GM19468 (cell line): ENCODE results near the gene GAD1.

Experiments
- ATAC-seq: cut with Tn5 transposase; IDR thresholded peaks from one replicate; pipeline ENCODE4 v1.9.1; 2021; ENCODE audit warnings: mild to moderate bottlenecking, moderate library complexity, moderate number of reproducible peaks; ENCODE audit not compliant: unreplicated experiment; ENCODE audit errors: extremely low read depth

The GAD1 gene

DNA sequence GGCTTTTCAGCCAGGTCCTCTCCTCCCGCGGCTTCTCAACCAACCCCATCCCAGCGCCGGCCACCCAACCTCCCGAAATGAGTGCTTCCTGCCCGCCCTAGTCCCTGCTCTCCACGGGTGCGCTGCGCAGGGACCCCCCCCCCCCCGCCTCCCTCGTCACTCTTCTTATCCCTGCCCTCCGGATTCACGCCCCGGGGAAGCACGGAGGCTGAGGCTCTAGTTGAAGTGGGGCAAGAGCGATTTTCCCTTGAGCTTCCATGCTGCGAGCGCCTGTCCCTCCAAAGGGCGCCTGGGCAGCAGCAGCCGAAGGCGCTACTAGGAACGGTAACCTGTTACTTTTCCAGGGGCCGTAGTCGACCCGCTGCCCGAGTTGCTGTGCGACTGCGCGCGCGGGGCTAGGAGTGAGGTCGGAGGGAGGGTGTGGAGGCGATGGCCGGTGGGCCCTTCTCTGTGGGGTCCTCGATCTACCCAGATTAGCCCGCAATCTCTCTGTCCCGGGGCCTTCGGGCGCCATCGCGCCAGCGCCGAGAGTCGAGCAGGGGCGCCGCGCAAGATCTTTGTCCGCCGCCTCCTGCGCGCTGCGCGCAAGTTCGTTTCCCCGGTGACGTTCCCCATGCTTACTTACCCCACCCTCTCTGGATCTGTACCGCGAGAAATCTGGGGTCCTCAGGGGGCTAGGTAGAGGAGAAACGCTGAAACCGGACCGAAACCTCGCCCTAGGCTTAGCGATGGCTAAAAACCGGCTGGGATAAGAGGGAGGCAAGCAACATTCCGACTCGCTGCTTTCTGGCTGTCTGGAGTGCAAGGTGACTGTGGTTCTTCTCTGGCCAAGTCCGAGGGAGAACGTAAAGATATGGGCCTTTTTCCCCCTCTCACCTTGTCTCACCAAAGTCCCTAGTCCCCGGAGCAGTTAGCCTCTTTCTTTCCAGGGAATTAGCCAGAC is 677 bp downstream of the GAD1 start:
- no peak for ATAC-seq

- ATAC-seq = no peak
Observed at GRCh38 chr2:170818036-170818751, 1.5 kb downstream of the GAD1 start.

DNA sequence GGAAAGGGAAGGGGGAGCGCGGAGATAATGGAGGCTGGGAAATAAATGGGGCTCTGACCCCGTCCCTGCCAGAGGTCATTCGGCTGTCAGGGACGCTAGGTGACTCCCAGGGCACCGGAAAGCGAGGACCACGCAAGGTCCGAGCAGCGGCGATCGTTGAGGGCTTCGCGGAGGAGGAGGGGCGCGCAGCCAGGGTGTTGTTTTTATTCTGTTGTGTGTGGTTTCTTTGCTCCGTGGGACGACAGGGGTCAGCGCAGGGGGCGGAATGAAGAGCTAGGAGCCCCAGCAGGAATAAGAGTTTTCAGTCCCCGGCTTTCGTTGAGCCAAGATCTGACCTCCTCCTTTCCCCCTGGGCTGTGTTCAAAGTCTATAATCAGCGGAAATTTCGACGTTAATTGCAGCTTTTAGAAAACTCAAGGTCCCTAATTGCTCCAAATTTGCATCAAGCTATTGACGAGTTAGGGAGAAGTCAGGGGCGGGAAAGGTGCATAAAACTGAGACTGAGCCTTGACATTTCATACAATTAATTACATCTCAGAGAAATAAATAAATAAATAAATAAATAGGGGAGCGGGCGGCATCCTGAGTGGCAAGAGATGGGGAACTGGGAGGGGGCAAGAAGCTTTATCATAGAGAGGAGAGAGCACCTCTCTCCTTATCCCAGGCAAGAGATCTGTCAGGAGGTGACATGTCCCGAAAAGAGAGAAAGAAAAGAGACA is 2.2 kb downstream of the GAD1 start:
- no peak for ATAC-seq

GRCh38 chr2:170819680-170820664 is 3.3 kb downstream of the GAD1 start:
- ATAC-seq = no peak

- ATAC-seq = no peak
Observed at GRCh38 chr2:170820757-170821530, 4.3 kb downstream of the GAD1 start.

DNA sequence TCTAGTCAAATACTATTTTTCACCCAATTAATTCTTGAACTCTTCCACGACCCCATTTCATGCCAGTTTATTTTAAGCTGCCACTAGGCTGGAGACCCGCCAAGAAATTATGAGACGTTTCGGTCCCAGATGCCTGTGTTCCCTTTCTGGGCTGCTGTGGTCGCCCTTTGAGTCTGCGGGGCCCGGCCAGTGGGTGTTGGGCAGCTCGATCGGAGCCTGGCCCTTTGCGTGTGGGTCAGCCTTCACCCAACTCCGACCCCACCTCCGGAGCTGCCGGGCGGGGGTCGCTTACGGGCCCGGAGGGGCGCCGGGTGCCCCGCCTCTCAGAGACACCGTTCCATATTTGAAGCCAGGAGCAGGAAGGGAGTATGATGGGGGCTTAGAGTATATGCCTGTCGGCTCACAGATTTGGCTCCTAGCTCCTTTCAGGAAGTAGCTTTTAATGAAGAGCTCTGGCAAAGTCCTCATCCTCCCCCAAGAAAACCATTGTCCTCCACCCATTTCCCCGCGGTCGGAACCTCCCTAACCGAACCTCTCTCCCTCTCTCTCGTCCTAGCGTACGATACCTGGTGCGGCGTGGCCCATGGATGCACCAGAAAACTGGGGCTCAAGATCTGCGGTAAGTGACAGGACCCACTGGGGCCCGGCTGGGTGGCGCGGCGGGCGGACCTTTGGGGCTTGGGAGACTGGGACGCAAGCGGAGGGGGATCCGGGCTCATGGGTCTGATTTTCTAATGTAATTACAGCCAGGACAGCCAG is 5.0 kb downstream of the GAD1 start:
- no peak for ATAC-seq

- ATAC-seq = no peak
Observed at GRCh38 chr2:170822290-170823087, 5.8 kb downstream of the GAD1 start.

GRCh38 chr2:170823088-170823897 is 6.6 kb downstream of the GAD1 start:
- no peak for ATAC-seq

GRCh38 chr2:170823898-170824215 is 7.2 kb downstream of the GAD1 start:
- ATAC-seq = no peak

DNA sequence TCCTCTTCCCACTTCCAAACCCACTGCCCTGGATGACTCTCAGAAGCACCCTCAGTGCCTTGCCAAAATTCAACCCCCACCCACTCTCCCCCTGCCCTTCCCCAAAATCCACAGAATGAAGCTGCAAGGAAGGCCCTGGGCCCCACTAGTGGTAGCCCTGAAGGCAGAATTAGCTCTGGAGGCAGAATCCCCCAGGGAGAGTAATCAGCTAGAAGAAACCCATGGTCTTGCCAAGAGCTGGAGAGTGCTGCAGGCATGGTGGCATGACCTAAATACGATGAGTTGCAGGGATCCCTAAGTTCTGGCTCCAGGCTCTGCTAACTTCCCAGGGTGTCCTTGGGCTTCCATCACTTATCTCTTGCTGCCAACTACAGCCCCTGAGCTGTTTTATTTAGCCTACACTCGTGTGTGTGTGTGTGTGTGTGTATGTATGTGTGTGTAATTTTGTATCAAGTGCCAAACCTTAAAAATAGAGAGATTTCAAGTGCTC is 7.9 kb downstream of the GAD1 start:
- no peak for ATAC-seq

DNA sequence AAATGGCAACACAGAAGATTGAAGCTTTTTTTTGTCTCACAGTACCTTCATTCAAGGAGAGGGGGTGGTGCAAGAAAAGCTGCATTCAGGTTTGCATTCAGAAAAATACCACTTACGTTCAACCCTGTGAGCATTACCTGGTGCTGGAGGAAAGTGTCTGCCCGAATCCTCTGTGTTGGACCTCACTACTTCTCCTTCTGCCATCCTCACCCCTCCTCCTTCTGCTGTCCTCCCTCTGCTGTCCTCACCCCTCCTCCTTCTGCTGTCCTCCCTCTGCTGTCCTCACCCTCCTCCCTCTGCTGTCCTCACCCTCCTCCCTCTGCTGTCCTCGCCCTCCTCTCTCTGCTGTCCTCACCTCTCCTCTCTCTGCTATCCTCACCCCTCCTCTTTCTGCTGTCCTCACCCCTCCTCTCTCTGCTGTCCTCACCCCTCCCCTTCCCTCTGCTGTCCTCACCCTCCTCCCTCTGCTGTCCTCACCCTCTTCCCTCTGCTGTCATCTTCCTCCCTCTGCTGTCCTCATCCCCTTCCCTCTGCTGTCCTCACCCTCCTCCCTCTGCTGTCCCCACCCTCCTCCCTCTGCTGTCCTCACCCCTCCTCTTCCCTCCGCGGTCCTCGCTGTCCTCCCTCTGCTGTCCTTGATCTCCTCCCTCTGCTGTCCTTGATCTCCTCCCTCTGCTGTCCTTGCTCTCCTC is 11.3 kb downstream of the GAD1 start:
- ATAC-seq = no peak

GRCh38 chr2:170828533-170828916 is 11.8 kb downstream of the GAD1 start:
- ATAC-seq = no peak

DNA sequence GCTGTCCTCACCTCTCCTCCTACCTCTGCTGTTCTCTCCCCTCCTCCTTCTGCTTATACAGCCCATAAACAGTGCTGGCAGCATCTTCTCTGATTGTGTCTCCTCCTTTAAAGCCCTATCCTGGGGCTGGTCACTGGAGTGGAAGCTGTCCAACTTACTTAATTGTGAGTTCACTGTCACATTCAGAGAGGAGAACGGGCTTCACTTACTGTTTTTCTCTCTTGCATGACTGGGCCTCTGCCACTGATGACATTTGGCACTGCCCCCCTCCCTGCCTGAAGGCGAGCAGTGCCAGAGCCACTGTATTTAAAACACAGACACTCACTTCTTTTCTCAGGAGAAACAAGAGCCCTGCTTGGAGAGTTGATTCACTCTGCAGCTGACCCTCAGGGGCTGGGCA is 12.3 kb downstream of the GAD1 start:
- no peak for ATAC-seq

DNA sequence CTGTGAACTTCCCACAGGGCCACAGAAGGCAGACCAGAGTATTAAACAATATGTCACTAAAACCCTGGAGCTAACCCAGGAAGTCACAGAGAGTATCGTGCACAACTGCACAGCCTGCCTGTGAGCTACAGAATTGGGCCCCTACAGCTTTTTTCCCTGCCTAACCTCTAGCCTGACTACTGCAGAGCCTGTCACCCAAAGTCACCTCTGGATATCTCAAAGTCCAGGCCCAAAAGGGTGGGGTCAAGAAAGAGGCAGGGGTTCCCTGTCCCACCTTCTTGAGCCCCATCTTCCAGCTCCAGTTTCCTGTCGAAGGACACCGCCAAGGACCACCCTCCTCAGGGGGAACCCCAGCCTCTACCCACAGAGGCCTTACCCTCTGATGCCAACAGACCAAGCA is 13.5 kb downstream of the GAD1 start:
- no peak for ATAC-seq

GRCh38 chr2:170831115-170831514 is 14.4 kb downstream of the GAD1 start:
- ATAC-seq = no peak

DNA sequence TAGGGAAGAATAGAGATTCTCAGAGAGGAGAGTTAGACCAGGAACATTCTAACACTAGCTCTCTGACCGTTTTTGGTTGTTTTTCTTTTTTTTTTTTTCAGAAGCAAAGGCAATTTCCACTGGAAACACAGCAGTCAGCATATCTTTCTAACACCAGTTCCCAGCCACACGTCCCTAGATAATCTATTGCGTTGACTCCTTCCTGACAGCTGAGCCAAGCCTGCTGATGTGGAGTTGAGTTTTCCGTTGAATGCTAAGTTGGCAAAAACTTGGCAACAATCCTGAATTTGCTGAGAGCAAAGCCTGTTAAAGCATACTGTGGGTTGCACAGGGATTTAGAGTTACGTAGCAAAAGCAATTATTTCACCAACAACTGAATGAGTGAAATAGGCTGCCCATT is 19.3 kb downstream of the GAD1 start:
- ATAC-seq = no peak
